GM13976 (cell line): ENCODE results near the gene MED16.

ENCODE experiments used
- DNase-seq: peaks from one replicate; pipeline ENCODE4 v3.0.0; 2012; ENCODE audit warnings: low spot score
- CTCF ChIP-seq: IDR thresholded peaks from 2 replicates; pipeline ENCODE4 v1.5.1; 2012; ENCODE audit warnings: borderline replicate concordance, mild to moderate bottlenecking; ENCODE audit not compliant: insufficient read depth; ENCODE audit errors: extremely low read depth, missing control alignments, control extremely low read depth
- in situ Hi-C: fragments of 300-500 bp; cut with MboI; formaldehyde crosslinking; loops from one replicate; pipeline ENCODE4 v1.12.0; 2022; ENCODE audit warnings: low sequenced_read_pairs, mixed read lengths, inconsistent platforms; ENCODE audit not compliant: unreplicated experiment

Gene MED16

GRCh38 chr19:927780-928401, 34.9 kb upstream of the MED16 start:
- in situ Hi-C loops = no loop called here
- TF ChIP-seq CTCF = no peak
- no peak for DNase-seq

GRCh38 chr19:927351-927779, 34.4 kb upstream of the MED16 start:
- TF ChIP-seq CTCF = no peak
- in situ Hi-C loops = no loop called here
- DNase-seq = no peak

GRCh38 chr19:926589-927350, 33.8 kb upstream of the MED16 start:
- no peak for TF ChIP-seq CTCF
- in situ Hi-C loops = no loop called here
- peak; percentile 80 for DNase-seq

- no peak for TF ChIP-seq CTCF
- DNase-seq = no peak
- in situ Hi-C loops = no loop called here
These were observed 33.3 kb upstream of the MED16 start for GRCh38 chr19:926323-926588.

GRCh38 chr19:925526-926322, 32.7 kb upstream of the MED16 start, which contains the start of gene ARID3A:
Gene ARID3A, plus strand, starts transcription at chr19:926035. Its CDS starts 3,494 bp downstream, at chr19:929529.
- peak; percentile 91 for DNase-seq
- in situ Hi-C loops = no loop called here
- no peak for TF ChIP-seq CTCF

GRCh38 chr19:925087-925525, 32.1 kb upstream of the MED16 start:
- in situ Hi-C loops = no loop called here
- DNase-seq = peak; percentile 74
- TF ChIP-seq CTCF = no peak
